Peyer's patch (tissue), 4 donors: ENCODE data around the gene DNM3.

ENCODE experiments used
- POLR2A ChIP-seq, 2 donors: fragments of 450-650 bp; IDR thresholded peaks; one replicate each; pipeline ENCODE4 v1.5.1; 2017; ENCODE audit warnings: antibody characterized with exemption in 2 of 2, mild to moderate bottlenecking in 2 of 2, moderate library complexity in 2 of 2
- TF ChIP-seq, protein P1 (sequence below), 6 experiments: fragments of 450-650 bp in 4 of 6; fragments of 200-600 bp in 2 of 6; sonication (generic) in 1 of 6; IDR thresholded peaks; one replicate each; pipeline ENCODE4 v1.5.1; 2017 to 2019; ENCODE audit warnings: antibody characterized with exemption in 6 of 6, mild to moderate bottlenecking in 3 of 6, moderate library complexity in 1 of 6

DNA sequence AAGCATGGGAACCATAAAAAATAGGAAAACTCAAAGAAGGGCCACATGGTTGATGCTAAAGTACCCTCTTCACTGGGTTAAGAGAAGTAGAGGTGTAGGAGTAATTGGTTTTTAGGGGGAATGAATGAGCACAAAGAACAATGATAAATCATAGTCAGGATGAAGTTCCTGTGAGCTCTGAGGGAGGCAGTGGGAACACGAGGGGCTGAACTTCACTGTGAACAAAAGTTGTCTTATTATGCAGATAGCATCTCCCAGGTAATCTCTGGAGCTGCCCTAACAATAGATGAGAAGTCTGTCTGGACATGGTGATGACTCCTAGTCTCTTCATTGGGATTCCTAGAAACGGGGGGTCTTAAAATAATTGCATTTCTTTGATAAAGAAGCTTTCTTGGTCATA lies 127.9 kb downstream of the DNM3 start:
- TF ChIP-seq, protein P1, sequence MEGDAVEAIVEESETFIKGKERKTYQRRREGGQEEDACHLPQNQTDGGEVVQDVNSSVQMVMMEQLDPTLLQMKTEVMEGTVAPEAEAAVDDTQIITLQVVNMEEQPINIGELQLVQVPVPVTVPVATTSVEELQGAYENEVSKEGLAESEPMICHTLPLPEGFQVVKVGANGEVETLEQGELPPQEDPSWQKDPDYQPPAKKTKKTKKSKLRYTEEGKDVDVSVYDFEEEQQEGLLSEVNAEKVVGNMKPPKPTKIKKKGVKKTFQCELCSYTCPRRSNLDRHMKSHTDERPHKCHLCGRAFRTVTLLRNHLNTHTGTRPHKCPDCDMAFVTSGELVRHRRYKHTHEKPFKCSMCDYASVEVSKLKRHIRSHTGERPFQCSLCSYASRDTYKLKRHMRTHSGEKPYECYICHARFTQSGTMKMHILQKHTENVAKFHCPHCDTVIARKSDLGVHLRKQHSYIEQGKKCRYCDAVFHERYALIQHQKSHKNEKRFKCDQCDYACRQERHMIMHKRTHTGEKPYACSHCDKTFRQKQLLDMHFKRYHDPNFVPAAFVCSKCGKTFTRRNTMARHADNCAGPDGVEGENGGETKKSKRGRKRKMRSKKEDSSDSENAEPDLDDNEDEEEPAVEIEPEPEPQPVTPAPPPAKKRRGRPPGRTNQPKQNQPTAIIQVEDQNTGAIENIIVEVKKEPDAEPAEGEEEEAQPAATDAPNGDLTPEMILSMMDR (IDR thresholded peaks at IDR 0.05): no peak
- TF ChIP-seq POLR2A (IDR thresholded peaks at IDR 0.05): no peak
